Mesodermal cell (in vitro differentiated cells): ENCODE results near the gene ADISSP.

Experiments used
- H3K27ac ChIP-seq: 2 replicates; pipeline ENCODE4 v1.7.0; 2013; ENCODE audit warnings: mild to moderate bottlenecking, low read depth, low read length, moderate library complexity; ENCODE audit not compliant: severe bottlenecking
- H3K36me3 ChIP-seq: 2 replicates; pipeline ENCODE4 v1.7.1; 2013; ENCODE audit warnings: mild to moderate bottlenecking, low read length, moderate library complexity; ENCODE audit not compliant: control insufficient read depth, insufficient read depth
- H3K4me1 ChIP-seq: one replicate; pipeline ENCODE4 v1.7.1; 2013; ENCODE audit warnings: mild to moderate bottlenecking, low read length; ENCODE audit not compliant: insufficient read depth, control insufficient read depth, poor library complexity, severe bottlenecking
- H3K4me3 ChIP-seq: 2 replicates; pipeline ENCODE4 v1.7.0; 2013; ENCODE audit warnings: low read length, control low read depth, mild to moderate bottlenecking; ENCODE audit not compliant: insufficient read depth, poor library complexity, severe bottlenecking; ENCODE audit errors: extremely low read depth
- H3K9me3 ChIP-seq: 2 replicates; pipeline ENCODE4 v1.7.1; 2013; ENCODE audit warnings: mild to moderate bottlenecking, low read length, moderate library complexity; ENCODE audit not compliant: control insufficient read depth
- WGBS, 2 experiments: methylation state at CpG; one replicate each; pipeline ENCODE4 v1.1.5; 2013; ENCODE audit warnings: missing lambda C conversion rate in 2 of 2; ENCODE audit not compliant: insufficient coverage in 2 of 2; 5-methylcytosine and 5-hydroxymethylcytosine counted together

The ADISSP gene

DNA sequence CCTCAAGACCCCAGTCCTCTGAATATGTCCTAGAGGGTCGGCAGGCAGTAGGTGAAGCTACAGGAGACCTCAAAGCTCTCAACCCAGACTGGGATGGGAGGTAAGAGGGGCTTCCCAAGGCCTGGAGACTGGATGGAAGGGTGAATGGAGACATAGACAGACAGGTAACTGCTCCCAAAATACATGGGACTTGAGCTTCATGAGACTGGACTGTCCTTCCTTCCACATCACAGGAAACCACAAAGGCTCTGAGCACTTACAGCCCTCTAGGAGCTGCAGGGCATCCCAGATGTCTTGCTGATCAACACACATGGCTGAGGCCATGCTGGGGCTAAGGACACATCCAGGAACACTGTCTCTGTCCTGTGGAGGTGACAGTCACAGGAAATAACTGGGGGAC, 23.5 kb downstream of the ADISSP start:
- no peak overlapping the region for H3K4me3 ChIP-seq
- no peak overlapping the region for H3K27ac ChIP-seq
- no peaks in the 10 kb centered on the region for H3K9me3 ChIP-seq
- WGBS, 2 experiments = 100% methylated on average over 1 of the region's 1 CpG
- no peaks in the 10 kb centered on the region for H3K36me3 ChIP-seq
- H3K4me1 ChIP-seq = no peaks in the 10 kb centered on the region

DNA sequence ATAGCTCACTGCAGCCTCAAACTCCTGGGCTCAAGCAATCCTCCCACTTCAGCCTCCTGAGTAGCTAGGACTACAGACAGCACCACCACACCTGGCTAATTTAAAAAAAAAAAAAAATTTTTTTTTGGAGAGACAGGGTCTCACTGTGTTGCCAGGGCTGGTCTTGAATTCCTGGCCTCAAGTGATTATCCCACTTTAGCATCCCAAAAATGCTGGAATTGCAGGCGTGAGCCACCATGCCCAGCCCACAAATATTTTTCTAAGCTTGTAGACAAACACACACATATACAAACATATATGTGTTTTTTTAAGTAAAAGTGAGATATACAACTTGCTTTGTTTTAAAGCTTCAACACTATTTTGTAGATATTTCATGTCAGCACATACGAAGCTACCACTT, 24.3 kb downstream of the ADISSP start:
- no CpG with 5 or more reads among the region's 2 CpGs for WGBS, 2 experiments
- H3K9me3 ChIP-seq = no peaks in the 10 kb centered on the region
- no peak overlapping the region for H3K4me3 ChIP-seq
- no peak overlapping the region for H3K27ac ChIP-seq
- no peaks in the 10 kb centered on the region for H3K4me1 ChIP-seq
- no peaks in the 10 kb centered on the region for H3K36me3 ChIP-seq

DNA sequence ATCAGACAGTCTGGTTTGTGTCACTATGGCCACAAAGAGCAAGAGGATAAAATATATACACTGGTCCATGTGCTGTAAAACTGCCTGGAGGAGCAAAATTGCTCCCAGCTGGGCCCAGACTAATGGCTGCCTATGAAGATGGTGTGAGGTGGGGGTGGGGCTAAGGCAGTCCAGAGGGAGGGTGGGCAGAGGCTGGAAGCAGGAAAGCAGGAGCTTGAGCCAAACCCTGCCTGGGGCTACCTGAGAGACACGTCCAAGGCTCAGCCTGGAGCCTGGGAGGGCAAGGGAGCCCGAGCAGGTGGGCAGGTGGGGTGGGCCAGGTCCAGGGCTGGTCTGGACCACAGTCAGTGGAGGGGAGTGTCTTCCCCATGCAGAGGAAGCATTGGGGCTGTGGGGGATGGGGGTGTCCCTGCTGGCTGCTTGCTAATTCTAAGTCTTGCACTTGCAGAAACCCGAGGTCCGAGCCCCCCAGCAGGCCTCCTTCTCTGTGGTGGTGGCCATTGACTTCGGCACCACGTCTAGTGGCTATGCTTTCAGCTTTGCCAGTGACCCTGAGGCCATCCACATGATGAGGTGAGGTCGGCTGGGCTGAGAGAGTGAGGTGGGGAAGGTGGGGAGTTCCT, 25.6 kb downstream of the ADISSP start:
- H3K27ac ChIP-seq = no peak overlapping the region
- H3K36me3 ChIP-seq = no peaks in the 10 kb centered on the region
- WGBS, 2 experiments = 69 to 78% methylated on average over 6 of the region's 7 CpGs
- no peaks in the 10 kb centered on the region for H3K4me1 ChIP-seq
- no peaks in the 10 kb centered on the region for H3K9me3 ChIP-seq
- H3K4me3 ChIP-seq = no peak overlapping the region

DNA sequence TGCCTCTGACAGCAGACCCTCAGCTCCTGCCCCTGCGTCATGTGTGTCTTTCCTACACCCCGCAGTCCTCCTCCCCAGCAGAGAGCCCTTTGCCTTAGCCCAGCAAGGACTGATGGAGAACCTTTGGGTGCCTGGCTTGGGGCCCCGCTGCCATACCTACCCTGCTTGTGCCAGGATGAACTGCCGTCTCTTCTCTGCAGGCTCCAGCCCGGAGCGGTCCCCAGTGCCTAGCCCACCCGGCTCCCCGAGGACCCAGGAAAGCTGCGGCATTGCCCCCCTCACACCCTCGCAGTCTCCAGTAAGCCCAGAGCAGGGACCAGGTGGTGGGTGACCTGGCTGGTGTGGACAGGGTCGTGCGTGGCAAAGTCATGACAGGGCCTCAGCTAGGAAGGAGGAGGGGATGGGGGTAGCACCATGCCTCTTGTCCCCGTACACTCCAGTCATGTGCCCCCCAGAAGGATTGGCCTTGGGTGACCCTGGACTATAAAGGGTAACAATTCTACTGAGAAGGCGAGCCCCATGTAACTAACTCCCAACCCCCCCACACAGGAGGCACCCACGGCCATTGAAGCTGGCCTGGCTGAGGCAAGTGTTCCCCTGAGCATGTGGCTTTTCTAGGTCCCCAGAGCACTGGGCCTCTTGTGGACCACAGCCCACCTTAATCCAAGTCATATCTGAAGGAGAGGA, 26.8 kb downstream of the ADISSP start:
- Histone ChIP-seq H3K9me3 (no peaks in the 10 kb centered on the region), H3K36me3 (no peaks in the 10 kb centered on the region), H3K27ac (no peak overlapping the region), H3K4me1 (no peaks in the 10 kb centered on the region), H3K4me3 (no peak overlapping the region)
- WGBS, 2 experiments = 93 to 97% methylated on average over 7 to 14 of the region's 15 CpGs

DNA sequence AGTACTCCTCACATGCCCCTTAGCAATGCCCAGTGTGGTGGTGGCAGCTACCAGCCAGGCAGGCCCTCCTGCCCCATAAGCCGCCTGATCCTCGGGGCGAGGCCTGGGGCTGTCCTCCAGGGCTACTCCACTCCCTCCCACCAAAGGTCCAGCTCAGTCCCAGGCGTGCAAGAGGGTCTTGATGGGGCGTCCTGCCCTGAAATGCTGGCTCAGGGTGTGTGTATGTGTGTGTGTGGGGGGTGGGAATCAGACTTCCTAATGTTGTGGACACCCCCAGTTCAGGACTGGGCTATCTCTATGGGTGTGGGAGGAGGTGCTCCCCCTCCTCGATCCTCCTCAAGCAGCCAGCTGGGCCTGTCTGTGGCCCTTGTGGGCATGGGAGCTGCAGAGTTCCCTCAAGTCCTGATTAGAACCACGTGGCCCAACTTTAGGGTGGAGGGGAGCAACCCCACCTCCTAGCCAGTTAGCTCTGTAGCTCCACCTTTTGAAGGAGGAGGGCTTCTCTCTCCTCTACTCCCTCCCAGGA, 27.6 kb downstream of the ADISSP start:
- Histone ChIP-seq H3K4me3 (no peak overlapping the region), H3K36me3 (no peaks in the 10 kb centered on the region), H3K4me1 (no peaks in the 10 kb centered on the region), H3K9me3 (no peaks in the 10 kb centered on the region), H3K27ac (no peak overlapping the region)
- WGBS, 2 experiments = 88 to 93% methylated on average over 1 to 5 of the region's 7 CpGs

DNA sequence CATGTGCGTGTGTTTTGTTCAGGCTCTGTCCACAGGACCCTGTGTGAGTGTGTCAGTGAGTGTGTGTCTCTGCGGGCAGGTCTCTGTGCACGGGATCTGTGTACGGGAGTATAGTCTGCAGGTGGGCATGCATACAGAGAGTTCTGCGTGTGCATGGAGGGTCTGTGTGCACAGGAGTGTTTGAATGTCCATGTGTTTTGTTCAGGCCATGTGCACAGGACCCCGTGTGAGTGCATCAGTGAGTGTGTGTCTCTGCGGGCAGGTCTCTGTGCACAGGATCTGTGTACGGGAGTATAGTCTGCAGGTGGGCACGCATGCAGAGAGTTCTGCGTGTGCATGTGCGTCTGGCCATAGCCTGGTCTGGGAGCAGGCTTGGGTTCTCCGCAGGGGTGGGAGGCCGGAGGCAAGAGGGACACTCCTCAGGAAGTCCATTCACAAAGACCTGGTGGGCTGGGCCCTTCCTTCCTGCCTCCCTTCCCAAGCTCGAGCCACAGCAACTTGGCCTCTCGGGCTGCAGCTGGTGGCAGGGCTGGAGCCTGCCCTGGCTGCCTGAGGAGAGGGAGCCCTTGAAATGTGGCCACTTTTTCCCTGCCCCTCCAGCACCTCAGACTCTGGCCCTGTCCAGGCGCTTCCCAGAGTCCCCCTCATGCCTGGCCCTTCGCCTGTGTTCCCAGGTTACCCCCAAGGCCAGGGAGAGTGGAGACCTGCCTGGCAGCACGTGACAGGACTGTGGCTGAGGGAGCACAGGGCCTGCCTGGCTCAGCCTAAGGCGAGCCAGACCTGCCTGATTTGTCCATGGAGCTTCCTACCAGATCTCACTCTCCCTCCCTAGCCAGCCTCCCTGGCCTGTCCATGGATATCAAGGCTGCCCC, 28.3 kb downstream of the ADISSP start:
- H3K4me1 ChIP-seq = no peaks in the 10 kb centered on the region
- no peaks in the 10 kb centered on the region for H3K9me3 ChIP-seq
- no peak overlapping the region for H3K27ac ChIP-seq
- no peaks in the 10 kb centered on the region for H3K36me3 ChIP-seq
- no peak overlapping the region for H3K4me3 ChIP-seq
- WGBS, 2 experiments = 73 to 78% methylated on average over 16 to 18 of the region's 19 CpGs

DNA sequence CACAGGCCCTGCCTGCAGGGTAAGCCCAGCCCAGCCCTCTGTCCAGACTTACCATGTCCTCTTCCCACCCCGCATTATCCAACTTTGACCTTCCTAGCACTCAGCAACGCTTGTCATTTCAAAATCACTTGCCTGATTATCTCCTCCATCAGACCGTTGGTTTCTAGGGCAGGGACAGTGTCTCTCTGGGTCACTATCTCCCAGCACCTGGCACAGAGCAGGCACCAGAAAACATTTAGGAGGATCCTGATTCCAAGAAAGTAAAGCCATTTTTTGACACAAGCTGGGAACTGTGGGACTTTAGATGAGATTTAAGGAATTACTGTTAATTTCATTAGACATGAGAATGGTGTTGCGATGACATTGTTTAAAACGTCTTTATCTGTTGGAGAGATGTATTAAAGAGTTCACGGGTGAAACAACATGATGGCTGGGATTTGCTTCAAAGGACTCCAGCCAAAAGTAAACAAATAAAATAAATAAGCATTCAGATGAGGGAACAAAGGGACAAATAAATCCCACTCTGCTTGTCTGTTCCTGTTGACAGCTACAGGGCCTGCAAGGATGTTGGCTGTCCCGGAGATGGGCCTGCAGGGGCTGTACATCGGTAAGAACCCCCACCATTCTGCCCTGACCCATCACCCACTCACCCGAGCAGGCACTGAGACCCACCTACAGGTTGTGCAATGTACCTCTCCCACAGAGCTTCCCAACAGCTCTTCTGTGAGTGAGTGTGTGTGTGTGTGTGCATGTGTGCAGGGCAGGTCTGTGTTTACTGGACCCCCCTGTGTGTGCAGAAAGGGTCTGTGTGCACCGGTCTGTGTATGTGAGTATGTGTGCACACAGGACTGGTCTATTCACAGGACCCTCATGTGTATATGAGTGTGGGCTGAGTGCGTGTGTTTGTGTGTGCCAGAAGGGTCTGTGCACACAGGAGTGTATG, 29.2 kb downstream of the ADISSP start:
- WGBS, 2 experiments = 89 to 92% methylated on average over 7 to 9 of the region's 11 CpGs
- Histone ChIP-seq H3K36me3 (no peaks in the 10 kb centered on the region), H3K4me1 (no peaks in the 10 kb centered on the region), H3K4me3 (no peak overlapping the region), H3K27ac (no peak overlapping the region), H3K9me3 (no peaks in the 10 kb centered on the region)

DNA sequence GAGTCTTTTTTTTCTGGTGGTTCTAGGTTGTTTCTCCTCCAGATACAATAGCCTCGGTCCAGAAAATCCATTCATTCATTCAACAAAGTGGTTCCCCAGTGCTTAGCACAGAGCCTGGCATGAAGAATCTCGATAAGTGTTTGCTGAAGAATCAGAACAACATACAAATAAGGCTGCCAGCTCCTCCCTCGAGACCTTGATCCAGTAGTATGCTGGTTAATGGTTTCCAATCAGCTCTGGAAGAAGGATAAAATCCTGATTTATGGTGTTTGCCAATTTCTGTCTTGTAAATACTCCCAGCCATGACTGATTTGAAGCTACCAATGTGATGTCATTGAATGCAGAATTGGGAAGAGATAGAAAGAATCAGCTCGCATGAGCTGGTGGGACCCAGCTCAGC, 31.8 kb downstream of the ADISSP start:
- Histone ChIP-seq H3K9me3 (no peaks in the 10 kb centered on the region), H3K36me3 (no peaks in the 10 kb centered on the region), H3K4me3 (no peak overlapping the region), H3K4me1 (no peaks in the 10 kb centered on the region), H3K27ac (no peak overlapping the region)
- 85 to 88% methylated on average over 2 to 3 of the region's 4 CpGs for WGBS, 2 experiments

DNA sequence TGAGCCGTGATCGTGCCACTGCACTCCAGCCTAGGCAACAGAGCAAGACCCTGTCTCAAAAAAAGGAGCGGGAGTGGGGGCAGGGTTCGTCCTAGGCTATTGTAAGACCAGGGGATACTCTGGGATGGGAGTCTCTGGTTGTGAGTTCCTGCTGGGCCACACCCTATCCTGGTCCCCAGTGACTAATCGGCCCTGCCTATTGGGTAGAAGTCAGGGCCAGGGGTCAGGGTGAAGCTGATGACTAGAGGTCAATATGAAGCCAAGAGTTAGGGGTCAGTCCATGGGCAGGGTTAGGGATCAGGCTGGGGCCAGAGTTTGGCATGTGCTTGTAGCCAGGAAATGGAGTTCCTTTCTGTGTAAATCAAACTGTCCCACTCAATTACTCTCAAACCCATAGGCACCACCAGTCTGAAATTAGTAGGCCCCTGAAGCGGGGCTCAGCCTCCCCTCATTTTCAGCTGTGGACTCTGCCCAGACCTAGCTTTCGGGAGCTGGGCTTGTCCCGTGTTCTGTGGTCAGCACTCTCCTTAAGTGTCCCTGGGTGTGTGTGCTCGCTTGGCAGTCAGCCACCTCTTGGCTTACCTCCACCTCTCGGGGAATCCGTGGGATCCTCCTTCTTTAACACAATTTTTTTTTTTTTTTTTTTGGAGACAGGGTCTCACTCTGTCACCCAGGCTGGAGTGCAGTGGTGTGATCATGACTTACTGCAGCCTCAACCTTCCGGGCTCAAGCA, 33.3 kb downstream of the ADISSP start:
- no peaks in the 10 kb centered on the region for H3K36me3 ChIP-seq
- no peak overlapping the region for H3K27ac ChIP-seq
- 77 to 93% methylated on average over 9 to 10 of the region's 12 CpGs for WGBS, 2 experiments
- no peaks in the 10 kb centered on the region for H3K4me1 ChIP-seq
- no peak overlapping the region for H3K4me3 ChIP-seq
- no peaks in the 10 kb centered on the region for H3K9me3 ChIP-seq
